Measurements from ENCODE around the gene CYLD. TPM values are rescaled to one million over a fixed set of nuclear protein-coding genes. Genes with fewer than 3 reads are reported as not detected.

CYLD gene
- polyA plus RNA-seq, 1 donor (not counting 4 experiments of a cell fraction or from before 2014, with no cell fraction given), result 24.7 TPM

GRCh38 chr16:50835358-50836060 lies 93.6 kb downstream of the CYLD start:
- Histone ChIP-seq H3K27ac (ENCODE audit: control insufficient read depth, insufficient read depth, low read length) (no peak overlapping the region), H3K4me3 (ENCODE audit: control insufficient read depth in 2 of 3, extremely low read depth in 1 of 3, insufficient read depth in 2 of 3, low read depth in 1 of 3, low read length in 3 of 3) (no peak overlapping the region), H3K27me3 (ENCODE audit: control insufficient read depth, extremely low read depth, insufficient read depth, low read length) (peaks cover 1% of the 10 kb centered on the region), H3K9ac (ENCODE audit: control insufficient read depth, extremely low read depth, insufficient read depth, low read length) (no peak overlapping the region), H3K9me1 (ENCODE audit: control insufficient read depth, extremely low read depth, insufficient read depth, low read length) (no peaks in the 10 kb centered on the region), H3K4me1 (ENCODE audit: control insufficient read depth, extremely low read depth, insufficient read depth, low read length) (peaks cover 4% of the 10 kb centered on the region), H3K9me3 (ENCODE audit: control insufficient read depth, low read depth, low read length) (no peaks in the 10 kb centered on the region), H4K20me1 (ENCODE audit: control insufficient read depth, extremely low read depth, insufficient read depth, low read length) (no peaks in the 10 kb centered on the region), H3K4me2 (ENCODE audit: control insufficient read depth, extremely low read depth, insufficient read depth, low read depth, low read length) (no peak overlapping the region), H3K79me2 (ENCODE audit: control insufficient read depth, insufficient read depth, low read length) (no peaks in the 10 kb centered on the region), H3K36me3 (ENCODE audit: control insufficient read depth in 2 of 2, extremely low read depth in 1 of 2, insufficient read depth in 2 of 2, low read length in 2 of 2) (no peaks in the 10 kb centered on the region), H2AFZ (ENCODE audit: control insufficient read depth, low read length) (no peak overlapping the region)
- TF ChIP-seq CTCF (optimal IDR thresholded peaks at IDR 0.05 in 1 of 3, IDR thresholded peaks at IDR 0.05 in 1 of 3, conservative IDR thresholded peaks at IDR 0.05 in 1 of 3; ENCODE audit: extremely low read depth in 1 of 3, insufficient read depth in 2 of 3, low read length in 3 of 3) (no peak), EZH2 (IDR thresholded peaks at IDR 0.05; ENCODE audit: low read length) (no peak)
- no peak for FAIRE-seq
- DNase-seq (ENCODE audit: low read depth, low spot score), result no peak
- dilution Hi-C loops (cut with MboI; ENCODE audit: extremely low pct_ligation_motif_present, low sequenced_read_pairs), result no loop called here

GRCh38 chr16:50836121-50836621 lies 94.3 kb downstream of the CYLD start:
- Histone ChIP-seq H3K36me3 (ENCODE audit: control insufficient read depth in 2 of 2, extremely low read depth in 1 of 2, insufficient read depth in 2 of 2, low read length in 2 of 2) (no peaks in the 10 kb centered on the region), H3K9me3 (ENCODE audit: control insufficient read depth, low read depth, low read length) (no peaks in the 10 kb centered on the region), H3K27me3 (ENCODE audit: control insufficient read depth, extremely low read depth, insufficient read depth, low read length) (peaks cover 8% of the 10 kb centered on the region), H3K4me2 (ENCODE audit: control insufficient read depth, extremely low read depth, insufficient read depth, low read depth, low read length) (no peak overlapping the region), H3K4me3 (ENCODE audit: control insufficient read depth in 2 of 3, extremely low read depth in 1 of 3, insufficient read depth in 2 of 3, low read depth in 1 of 3, low read length in 3 of 3) (no peak overlapping the region), H3K9ac (ENCODE audit: control insufficient read depth, extremely low read depth, insufficient read depth, low read length) (no peak overlapping the region), H3K4me1 (ENCODE audit: control insufficient read depth, extremely low read depth, insufficient read depth, low read length) (no peaks in the 10 kb centered on the region), H4K20me1 (ENCODE audit: control insufficient read depth, extremely low read depth, insufficient read depth, low read length) (no peaks in the 10 kb centered on the region), H2AFZ (ENCODE audit: control insufficient read depth, low read length) (no peak overlapping the region), H3K27ac (ENCODE audit: control insufficient read depth, insufficient read depth, low read length) (no peak overlapping the region), H3K9me1 (ENCODE audit: control insufficient read depth, extremely low read depth, insufficient read depth, low read length) (no peaks in the 10 kb centered on the region), H3K79me2 (ENCODE audit: control insufficient read depth, insufficient read depth, low read length) (no peaks in the 10 kb centered on the region)
- no peak for DNase-seq (ENCODE audit: low read depth, low spot score)
- dilution Hi-C loops (cut with MboI; ENCODE audit: extremely low pct_ligation_motif_present, low sequenced_read_pairs), result no loop called here
- TF ChIP-seq CTCF (optimal IDR thresholded peaks at IDR 0.05 in 1 of 3, IDR thresholded peaks at IDR 0.05 in 1 of 3, conservative IDR thresholded peaks at IDR 0.05 in 1 of 3; ENCODE audit: extremely low read depth in 1 of 3, insufficient read depth in 2 of 3, low read length in 3 of 3) (no peak), EZH2 (IDR thresholded peaks at IDR 0.05; ENCODE audit: low read length) (no peak)
- no peak for FAIRE-seq
